UCSD-AML1 (cell line): Measurements from ENCODE around the gene ARHGDIG.
"Not testable (repeated sequence)": the region's sequence is repeated elsewhere in the genome, so short reads cannot be mapped to it uniquely, and the experiment has no call there.

ENCODE experiments used
- DNase-seq: peaks from one replicate; lab custom pipeline; 2025; ENCODE audit not compliant: unreplicated experiment; lab: John Stamatoyannopoulos, UW

Gene ARHGDIG

GRCh38 chr16:280552-280951 is at the start of gene ARHGDIG:
ARHGDIG (plus strand) TSS chr16:280591; CDS start chr16:280681, 90 bp downstream.
- DNase-seq: no peak

- no peak for DNase-seq
These were observed 49.4 kb upstream of the ARHGDIG start for GRCh38 chr16:230949-231348.

GRCh38 chr16:234468-235305 is 45.7 kb upstream of the ARHGDIG start, which contains the start of gene FAM234A:
FAM234A (plus strand) TSS chr16:234821; CDS start chr16:254414, 19,593 bp downstream.
- peak; percentile 94 for DNase-seq

GRCh38 chr16:239948-240277 is 40.5 kb upstream of the ARHGDIG start:
- DNase-seq: no peak

GRCh38 chr16:240559-240958 is 39.8 kb upstream of the ARHGDIG start:
- DNase-seq: no peak

GRCh38 chr16:242281-242680 is 38.1 kb upstream of the ARHGDIG start:
- DNase-seq: no peak

- no peak for DNase-seq
These were observed 37.0 kb upstream of the ARHGDIG start for GRCh38 chr16:243348-243747.

DNA sequence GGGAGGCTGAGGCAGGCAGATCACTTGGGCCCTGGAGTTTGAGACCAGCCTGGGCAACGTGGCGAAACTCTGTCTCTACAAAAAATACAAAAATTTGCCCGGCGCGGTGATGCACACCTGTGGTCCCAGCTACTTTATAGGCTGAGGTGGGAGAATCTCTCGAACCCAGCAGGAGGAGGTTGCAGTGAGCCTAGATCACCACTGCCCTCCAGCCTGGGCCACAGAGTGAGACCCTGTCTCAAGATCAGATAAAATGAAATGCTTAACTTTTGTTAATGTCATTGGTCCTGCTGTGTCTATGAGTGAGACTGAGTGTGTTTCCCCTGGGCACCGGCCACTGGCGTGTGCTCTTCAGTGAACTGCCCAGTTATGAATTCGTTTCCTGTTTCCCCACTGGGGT is 35.3 kb upstream of the ARHGDIG start:
- no peak for DNase-seq

- DNase-seq: no peak
These were observed 33.4 kb upstream of the ARHGDIG start for GRCh38 chr16:247027-247426.

- DNase-seq: no peak
These were observed 31.0 kb upstream of the ARHGDIG start for GRCh38 chr16:249431-249830.

- DNase-seq: peak; percentile 45
These were observed 27.7 kb upstream of the ARHGDIG start for GRCh38 chr16:252366-253337.

DNA sequence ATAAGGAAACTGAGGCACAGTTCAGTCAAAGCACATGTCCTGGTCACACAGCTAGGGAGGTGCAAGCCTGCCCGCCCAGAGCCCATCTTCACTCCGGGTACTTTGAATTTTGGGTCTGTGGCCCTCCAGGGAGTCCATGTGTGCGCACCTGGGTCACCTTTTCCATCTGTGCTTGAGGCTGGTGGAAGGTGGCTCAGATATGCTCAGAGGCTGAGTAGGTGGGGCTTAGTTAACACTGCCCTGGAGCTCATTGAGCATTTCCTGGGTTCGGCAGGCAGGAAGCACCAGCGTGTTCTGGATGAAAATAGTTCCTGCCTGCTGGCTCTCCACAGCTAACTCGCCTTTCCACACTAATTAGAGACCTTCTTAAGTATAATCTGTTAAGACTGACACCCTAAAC is 26.6 kb upstream of the ARHGDIG start:
- peak; percentile 37 for DNase-seq

- DNase-seq: no peak
These were observed 25.9 kb upstream of the ARHGDIG start for GRCh38 chr16:254461-254860.

DNA sequence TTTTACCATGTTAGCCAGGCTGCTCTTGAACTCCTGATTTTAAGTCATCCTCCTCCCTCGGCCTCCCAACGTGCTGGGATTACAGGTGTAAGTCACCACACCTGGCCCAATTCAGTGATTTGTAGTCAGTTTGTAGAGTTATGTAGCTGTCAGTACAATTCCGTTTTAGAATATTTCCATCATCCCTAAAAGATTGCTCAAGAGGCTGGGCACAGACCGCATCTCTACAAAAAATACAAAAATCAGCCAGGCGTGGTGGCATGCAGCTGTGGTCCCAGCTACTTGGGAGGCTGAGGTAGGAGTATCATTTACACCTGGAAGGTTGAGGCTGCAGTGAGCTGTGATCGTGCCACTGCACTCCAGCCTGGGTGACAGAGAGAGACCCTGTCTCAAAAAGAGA is 25.2 kb upstream of the ARHGDIG start:
- no peak for DNase-seq

GRCh38 chr16:258091-258490 is 22.3 kb upstream of the ARHGDIG start:
- not testable (repeated sequence) for DNase-seq

DNA sequence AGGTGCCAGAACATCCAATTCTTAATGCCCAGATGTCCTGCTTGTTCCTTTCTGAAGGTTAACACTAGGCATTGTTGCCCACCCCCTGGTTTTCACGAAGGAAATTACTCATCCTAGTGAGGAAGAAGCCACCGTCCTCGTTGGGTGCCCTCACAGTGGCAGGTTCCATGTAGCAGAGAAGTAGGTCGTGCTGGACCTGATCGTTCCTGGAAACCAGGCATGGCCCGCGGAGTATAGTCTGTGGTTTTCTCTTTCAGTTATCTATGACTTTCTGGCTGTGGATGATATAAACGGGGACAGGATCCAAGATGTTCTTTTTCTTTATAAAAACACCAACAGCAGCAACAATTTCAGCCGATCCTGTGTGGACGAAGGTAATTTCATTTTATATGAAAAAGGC is 21.2 kb upstream of the ARHGDIG start:
- no peak for DNase-seq

DNA sequence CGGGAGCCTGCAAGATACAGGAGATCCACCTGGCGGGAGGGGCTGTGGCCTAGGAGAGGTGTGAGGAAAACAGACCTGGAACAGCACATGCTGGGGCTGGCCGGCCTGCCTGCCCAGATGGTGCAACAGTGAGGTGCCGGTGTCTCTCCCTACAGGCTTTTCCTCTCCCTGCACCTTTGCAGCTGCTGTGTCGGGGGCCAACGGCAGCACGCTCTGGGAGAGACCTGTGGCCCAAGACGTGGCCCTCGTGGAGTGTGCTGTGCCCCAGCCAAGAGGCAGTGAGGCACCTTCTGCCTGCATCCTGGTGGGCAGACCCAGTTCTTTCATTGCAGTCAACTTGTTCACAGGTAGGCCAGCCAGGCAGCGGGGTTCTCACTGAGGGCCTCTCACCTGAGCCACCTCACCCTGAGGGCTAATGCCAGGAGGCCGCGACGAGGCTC is 20.6 kb upstream of the ARHGDIG start:
- DNase-seq: no peak

DNA sequence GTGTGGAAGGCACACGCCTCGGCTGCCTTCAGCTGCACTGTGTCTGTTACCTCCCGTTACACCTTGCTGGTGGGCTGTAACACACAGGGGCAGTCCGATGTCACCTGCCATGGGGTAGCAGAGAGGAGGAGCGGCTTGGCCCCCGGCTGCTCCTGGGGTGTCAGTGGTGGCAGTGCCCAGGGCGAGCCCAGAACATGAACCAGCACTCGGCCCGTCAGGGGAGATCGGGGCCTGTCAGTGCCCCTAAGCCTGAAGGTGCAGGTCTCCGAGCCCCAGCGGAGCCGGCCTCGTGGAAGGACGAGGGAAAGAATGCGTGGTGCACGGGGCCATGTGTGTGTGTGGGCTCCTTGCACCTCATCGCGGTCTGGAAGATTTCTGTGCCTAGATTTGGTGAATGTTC is 20.1 kb upstream of the ARHGDIG start:
- DNase-seq: no peak

DNA sequence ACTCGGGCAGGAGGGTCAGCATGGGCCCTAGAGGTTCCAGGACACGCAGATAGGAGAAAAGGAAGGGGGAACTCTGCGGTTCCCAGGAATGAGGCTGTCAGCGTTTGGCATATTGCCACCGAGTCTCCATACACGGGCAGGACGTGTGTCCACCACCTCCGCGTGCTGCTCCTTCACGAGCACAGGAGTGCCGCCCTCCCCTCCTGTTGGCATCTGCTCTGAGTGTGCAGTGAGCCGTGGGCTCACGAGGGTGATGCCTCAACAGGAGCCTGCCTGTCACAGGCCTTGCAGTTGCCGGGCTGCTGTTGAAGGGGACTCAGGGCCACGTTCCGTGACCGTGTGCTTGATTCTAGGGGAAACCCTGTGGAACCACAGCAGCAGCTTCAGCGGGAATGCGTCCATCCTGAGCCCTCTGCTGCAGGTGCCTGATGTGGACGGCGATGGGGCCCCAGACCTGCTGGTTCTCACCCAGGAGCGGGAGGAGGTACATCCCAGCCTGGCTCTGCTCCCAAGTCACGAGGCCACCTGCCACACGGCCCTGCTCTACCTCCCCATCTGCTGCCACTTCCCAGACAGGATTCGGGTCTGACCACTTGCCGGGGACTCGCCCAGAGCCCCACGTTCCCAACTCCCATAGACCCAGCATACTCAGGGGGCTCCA is 19.2 kb upstream of the ARHGDIG start:
- DNase-seq: no peak

- no peak for DNase-seq
These were observed 18.2 kb upstream of the ARHGDIG start for GRCh38 chr16:262121-262745.
